ENCODE data around the gene CAPZA2. TPM values are rescaled to one million over a fixed set of nuclear protein-coding genes. Genes with fewer than 3 reads are reported as not detected.
"Not testable (repeated sequence)": the region's sequence is repeated elsewhere in the genome, so short reads cannot be mapped to it uniquely, and the experiment has no call there.

Gene CAPZA2
- total RNA-seq, 6 donors from 2014 or later: 45.1 to 260 (median 168) TPM

DNA sequence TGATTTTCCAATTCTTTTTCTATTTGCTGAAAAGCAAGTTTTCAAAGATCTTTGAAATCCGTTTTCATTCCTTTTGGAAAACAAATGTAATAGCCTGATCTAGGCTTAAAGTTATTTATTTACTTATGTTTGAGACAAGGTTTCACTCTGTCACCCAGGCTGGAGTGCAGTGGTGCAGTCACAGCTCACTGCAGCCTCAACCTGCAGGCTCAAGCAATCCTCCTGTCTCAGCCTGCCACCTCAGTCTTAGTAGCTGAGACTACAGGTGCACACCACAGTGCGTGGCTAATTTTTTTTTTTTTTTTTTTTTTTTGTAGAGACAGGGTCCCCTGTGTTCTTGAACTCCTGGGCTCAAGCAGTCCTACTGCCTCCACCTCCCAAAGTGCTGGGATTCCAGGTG, 95.5 kb downstream of the CAPZA2 start:
- Histone ChIP-seq H3K36me3 (no peaks in the 10 kb centered on the region), H3K9me3 (no peaks in the 10 kb centered on the region), H3K27me3 (no peaks in the 10 kb centered on the region), H3K4me1 (peaks cover 16 to 28% (median 21%) of the 10 kb centered on the region in 4 donors), H3K4me3 (no peak overlapping the region), H3K27ac (no peak overlapping the region)
- no peak for TF ChIP-seq EP300 (IDR thresholded peaks at IDR 0.05)
- no peak for TF ChIP-seq POLR2AphosphoS5 (IDR thresholded peaks at IDR 0.05)
- TF ChIP-seq, protein P1, sequence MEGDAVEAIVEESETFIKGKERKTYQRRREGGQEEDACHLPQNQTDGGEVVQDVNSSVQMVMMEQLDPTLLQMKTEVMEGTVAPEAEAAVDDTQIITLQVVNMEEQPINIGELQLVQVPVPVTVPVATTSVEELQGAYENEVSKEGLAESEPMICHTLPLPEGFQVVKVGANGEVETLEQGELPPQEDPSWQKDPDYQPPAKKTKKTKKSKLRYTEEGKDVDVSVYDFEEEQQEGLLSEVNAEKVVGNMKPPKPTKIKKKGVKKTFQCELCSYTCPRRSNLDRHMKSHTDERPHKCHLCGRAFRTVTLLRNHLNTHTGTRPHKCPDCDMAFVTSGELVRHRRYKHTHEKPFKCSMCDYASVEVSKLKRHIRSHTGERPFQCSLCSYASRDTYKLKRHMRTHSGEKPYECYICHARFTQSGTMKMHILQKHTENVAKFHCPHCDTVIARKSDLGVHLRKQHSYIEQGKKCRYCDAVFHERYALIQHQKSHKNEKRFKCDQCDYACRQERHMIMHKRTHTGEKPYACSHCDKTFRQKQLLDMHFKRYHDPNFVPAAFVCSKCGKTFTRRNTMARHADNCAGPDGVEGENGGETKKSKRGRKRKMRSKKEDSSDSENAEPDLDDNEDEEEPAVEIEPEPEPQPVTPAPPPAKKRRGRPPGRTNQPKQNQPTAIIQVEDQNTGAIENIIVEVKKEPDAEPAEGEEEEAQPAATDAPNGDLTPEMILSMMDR (IDR thresholded peaks at IDR 0.05): no peak
- no peak for TF ChIP-seq POLR2A (IDR thresholded peaks at IDR 0.05)
- no peak for DNase-seq
- ATAC-seq (ENCODE audit: low FRiP score in 2 of 2): no peak
- 70 to 79% methylated on average over 2 of the region's 2 CpGs for WGBS, 2 donors

- 85 to 88% methylated on average over 4 of the region's 4 CpGs for WGBS, 2 donors
- H3K27me3 ChIP-seq; DNase-seq; ATAC-seq (ENCODE audit: low FRiP score in 2 of 2); H3K9me3 ChIP-seq; H3K4me3 ChIP-seq; H3K36me3 ChIP-seq; H3K27ac ChIP-seq; H3K4me1 ChIP-seq: not testable (repeated sequence)
Measured at GRCh38 chr7:116961966-116962673, 99.7 kb downstream of the CAPZA2 start.

DNA sequence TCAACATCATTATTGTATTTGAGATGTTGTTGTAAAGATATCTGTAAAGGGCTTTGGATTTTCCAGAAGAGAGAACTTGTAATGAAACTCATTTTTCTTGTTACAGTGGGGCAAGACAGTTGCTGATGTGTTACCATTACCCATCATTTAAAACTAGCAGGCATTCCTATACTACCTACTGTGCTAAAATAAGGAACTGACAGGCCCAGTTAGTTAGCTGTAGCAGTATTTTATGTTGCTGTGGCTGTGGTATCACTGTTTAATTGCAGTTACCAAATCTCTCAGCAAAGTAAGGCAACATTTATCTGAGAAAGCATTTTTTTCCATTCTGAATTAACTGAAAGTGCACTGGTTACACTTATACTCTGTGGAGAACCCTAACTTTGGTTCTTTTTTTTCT, 100.8 kb downstream of the CAPZA2 start:
- H3K36me3 ChIP-seq: no peaks in the 10 kb centered on the region
- H3K4me1 ChIP-seq: peaks cover 0 to 4% (median 0%) of the 10 kb centered on the region in 4 donors
- no peak overlapping the region for H3K4me3 ChIP-seq
- no peak for ATAC-seq (ENCODE audit: low FRiP score in 2 of 2)
- H3K27ac ChIP-seq: no peak overlapping the region
- no peak for DNase-seq
- no peak for TF ChIP-seq EP300 (IDR thresholded peaks at IDR 0.05)
- TF ChIP-seq POLR2AphosphoS5 (IDR thresholded peaks at IDR 0.05): no peak
- no peaks in the 10 kb centered on the region for H3K27me3 ChIP-seq
- H3K9me3 ChIP-seq: no peaks in the 10 kb centered on the region

- no peaks in the 10 kb centered on the region for H3K36me3 ChIP-seq
- no peak overlapping the region for H3K4me3 ChIP-seq
- H3K27ac ChIP-seq: no peak overlapping the region
- DNase-seq: no peak
- H3K9me3 ChIP-seq: no peaks in the 10 kb centered on the region
- peaks cover 0 to 17% (median 8%) of the 10 kb centered on the region in 4 donors for H3K4me1 ChIP-seq
- H3K27me3 ChIP-seq: no peaks in the 10 kb centered on the region
- TF ChIP-seq POLR2A (IDR thresholded peaks at IDR 0.05) (no peak), EP300 (IDR thresholded peaks at IDR 0.05) (no peak), POLR2AphosphoS5 (IDR thresholded peaks at IDR 0.05) (no peak)
- TF ChIP-seq, protein P1 (IDR thresholded peaks at IDR 0.05): no peak
- ATAC-seq (ENCODE audit: low FRiP score in 2 of 2): no peak
Measured at GRCh38 chr7:116966601-116967000, 104.2 kb downstream of the CAPZA2 start.

- no peak overlapping the region for H3K4me3 ChIP-seq
- H3K27me3 ChIP-seq: no peaks in the 10 kb centered on the region
- ATAC-seq (ENCODE audit: low FRiP score in 2 of 2) (no peak), DNase-seq (no peak)
- H3K27ac ChIP-seq: no peak overlapping the region
- TF ChIP-seq POLR2AphosphoS5 (IDR thresholded peaks at IDR 0.05) (no peak), EP300 (IDR thresholded peaks at IDR 0.05) (no peak), POLR2A (IDR thresholded peaks at IDR 0.05) (no peak)
- TF ChIP-seq, protein P1 (IDR thresholded peaks at IDR 0.05): no peak
- WGBS, 2 donors: 89 to 99% methylated on average over 5 of the region's 5 CpGs
- H3K9me3 ChIP-seq: no peaks in the 10 kb centered on the region
- peaks cover 0 to 17% (median 8%) of the 10 kb centered on the region in 4 donors for H3K4me1 ChIP-seq
- H3K36me3 ChIP-seq: no peaks in the 10 kb centered on the region
Measured at GRCh38 chr7:116967254-116967922, 105.0 kb downstream of the CAPZA2 start.

- Histone ChIP-seq H3K27me3 (no peaks in the 10 kb centered on the region), H3K27ac (no peak overlapping the region), H3K9me3 (no peaks in the 10 kb centered on the region), H3K4me3 (no peak overlapping the region), H3K4me1 (peaks cover 0 to 17% (median 8%) of the 10 kb centered on the region in 4 donors), H3K36me3 (no peaks in the 10 kb centered on the region)
- DNase-seq (no peak), ATAC-seq (ENCODE audit: low FRiP score in 2 of 2) (no peak)
- no peak for TF ChIP-seq POLR2A (IDR thresholded peaks at IDR 0.05)
- no peak for TF ChIP-seq POLR2AphosphoS5 (IDR thresholded peaks at IDR 0.05)
- TF ChIP-seq, protein P1 (IDR thresholded peaks at IDR 0.05): no peak
- TF ChIP-seq EP300 (IDR thresholded peaks at IDR 0.05): no peak
- 86 to 87% methylated on average over 1 of the region's 1 CpG for WGBS, 2 donors
Measured at GRCh38 chr7:116967983-116968382, 105.6 kb downstream of the CAPZA2 start.

Measured in upper lobe of left lung (tissue), 6 donors.